GM15510 (cell line): ENCODE results near the gene PPM1M.

Experiments
- POLR2A ChIP-seq: IDR thresholded peaks from 3 replicates; pipeline ENCODE4 v1.6.1; 2011; ENCODE audit warnings: borderline replicate concordance; ENCODE audit not compliant: insufficient read length; ENCODE audit errors: extremely low read depth

PPM1M gene

DNA sequence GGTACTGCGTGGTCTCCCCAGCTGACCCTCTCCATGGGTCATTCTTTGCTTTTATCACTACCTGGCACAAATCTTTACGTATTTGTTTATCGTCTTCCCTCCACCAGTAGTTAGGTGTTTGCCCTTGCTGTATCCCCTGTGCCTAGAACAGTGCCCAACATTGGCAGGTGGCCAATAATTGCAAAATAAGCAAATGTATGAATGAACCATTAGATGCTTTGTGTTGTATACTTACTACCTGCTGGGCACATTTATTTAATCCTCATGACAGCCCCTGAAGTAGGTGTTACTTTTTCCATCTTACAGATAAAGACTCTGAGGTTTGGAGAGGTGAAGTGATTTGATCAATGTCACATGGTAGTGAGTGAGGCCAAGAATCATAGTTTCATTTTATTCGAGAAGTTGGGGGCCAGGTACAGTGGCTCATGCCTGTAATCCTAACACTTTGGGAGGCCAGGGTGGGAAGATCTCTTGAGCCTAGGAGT, 4.6 kb upstream of the PPM1M start:
- TF ChIP-seq POLR2A = no peak

DNA sequence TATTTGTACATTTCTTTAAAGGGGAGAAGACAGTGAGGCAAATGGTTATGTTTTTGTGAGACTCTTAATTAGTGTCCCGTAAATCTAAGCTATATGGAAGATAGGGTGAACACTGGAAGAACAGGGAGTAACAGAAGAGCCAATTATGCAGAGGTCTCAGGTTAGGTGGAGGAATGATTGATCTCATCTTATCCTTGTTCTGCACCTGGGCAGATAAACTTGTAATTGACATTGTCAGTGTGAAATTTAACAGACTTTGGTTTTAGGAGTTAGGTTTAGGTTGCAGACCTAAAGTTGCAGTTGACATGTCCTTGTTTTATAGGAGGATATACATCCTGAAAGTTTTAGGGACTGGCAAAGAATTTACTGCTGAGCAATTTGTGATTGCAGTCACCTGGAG, 3.5 kb upstream of the PPM1M start:
- TF ChIP-seq POLR2A = no peak

DNA sequence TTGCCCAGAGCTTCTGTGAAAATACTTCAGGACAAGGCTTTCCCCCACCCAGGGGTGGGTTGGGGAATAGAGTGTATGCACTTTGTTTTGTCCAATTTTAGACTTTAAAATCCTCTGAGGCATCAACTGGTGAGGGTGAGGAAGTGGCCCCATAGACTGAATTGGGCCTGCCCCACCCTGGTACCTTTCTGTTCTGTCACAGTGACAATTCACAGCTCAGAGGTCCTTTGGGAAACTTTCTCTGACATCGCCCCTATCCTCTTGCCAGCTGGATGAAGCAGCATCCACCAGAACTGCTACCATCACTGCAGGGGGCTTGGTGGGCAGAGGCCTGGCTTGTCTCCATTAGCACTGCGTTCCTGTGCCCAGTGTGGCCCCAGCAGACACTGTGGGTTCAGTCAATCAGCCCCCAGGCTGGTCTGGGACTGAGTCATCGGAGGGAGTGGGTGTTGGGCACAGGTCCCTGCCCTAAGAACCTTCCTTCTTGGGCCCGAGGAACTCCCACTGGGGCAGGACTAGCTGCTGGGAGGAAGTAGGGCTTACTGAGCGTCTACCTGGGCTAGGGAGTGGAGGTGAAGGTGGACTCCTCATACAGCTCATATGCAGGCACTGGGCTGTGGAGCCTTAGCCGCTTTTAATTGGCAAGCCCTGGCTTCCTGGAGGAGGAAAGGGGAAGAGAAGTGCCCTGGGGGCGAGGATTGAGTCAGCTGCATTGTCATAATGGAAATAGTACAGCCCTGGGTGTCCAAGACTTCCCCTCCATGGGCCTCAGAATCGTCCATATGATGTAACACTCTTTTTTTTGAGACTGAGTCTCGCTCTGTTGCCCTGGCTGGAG, 1.5 kb upstream of the PPM1M start:
- TF ChIP-seq POLR2A = peak; percentile 33

DNA sequence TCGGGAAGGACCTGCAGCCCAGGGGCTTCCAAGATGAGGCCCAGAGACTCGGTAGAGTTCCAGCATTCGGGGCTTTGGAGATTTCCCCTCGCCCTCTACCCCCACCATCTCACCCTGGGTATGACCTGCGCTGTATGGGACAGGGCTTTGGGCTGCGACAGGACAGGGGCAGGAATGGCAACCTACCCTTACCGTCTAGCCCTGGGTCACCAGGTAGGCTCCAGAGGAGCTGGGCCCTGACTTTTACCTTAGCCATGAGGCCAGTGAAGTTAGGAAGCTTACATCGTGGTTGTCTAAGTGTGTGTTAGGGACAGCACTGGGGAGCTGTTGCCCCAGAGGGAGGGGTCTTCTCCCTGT, 683 bp downstream of the PPM1M start:
- no peak for TF ChIP-seq POLR2A

DNA sequence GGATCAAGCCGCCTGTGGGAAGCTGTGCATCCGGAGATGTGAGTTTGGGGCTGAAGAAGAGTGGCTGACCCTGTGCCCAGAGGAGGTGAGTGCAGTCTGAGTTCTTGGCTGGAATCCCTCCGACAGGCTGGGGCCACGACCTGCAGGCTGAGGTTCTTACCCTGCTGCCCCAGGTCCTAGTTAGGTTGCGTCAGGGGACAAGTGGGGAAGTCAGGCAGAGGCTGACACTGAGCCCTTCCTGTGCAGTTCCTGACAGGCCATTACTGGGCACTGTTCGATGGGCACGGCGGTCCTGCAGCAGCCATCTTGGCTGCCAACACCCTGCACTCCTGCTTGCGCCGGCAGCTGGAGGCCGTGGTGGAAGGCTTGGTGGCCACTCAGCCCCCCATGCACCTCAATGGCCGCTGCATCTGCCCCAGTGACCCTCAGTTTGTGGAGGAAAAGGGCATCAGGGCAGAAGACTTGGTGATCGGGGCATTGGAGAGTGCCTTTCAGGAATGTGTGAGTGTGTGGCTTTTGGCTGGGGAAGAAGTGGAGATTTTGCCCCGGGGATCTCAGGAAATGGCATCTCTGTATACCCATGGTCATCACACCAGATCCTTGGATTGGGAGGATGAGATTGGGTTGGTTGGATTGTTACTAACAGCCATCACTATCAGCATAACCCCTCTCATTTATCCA, 1.3 kb downstream of the PPM1M start:
- TF ChIP-seq POLR2A = no peak

DNA sequence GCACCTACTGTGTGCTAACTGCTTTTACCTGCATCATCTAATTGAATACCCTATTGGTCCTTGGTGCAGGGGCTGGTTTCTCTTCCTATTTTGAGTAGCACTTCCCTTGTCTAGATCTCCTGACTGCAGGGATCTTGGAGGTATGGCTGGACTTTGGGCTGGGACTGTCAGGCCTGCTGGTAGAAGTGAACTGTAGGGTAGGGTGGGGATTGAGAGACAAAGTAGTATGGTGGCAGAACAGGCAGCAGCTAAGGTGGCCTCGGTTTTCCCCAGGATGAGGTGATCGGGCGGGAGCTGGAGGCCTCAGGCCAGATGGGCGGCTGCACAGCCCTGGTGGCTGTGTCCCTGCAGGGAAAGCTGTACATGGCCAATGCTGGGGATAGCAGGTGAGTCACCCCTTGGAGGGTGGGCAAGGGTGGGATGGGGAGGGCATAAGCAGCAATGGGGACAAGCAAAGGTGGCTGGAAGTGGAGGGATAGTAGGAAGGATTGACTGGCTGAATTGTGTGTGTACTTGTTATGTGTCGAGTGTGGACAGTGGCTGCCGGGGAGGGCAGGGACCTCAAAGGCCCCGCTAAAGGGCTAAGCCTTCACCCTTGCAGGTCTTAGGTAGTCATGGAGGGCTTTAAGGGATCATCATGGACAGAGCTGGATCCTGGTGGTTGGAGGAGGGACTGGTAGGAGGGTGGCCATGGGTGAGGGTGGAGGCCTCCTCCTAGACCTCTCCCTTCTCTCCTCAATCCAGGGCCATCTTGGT, 2.0 kb downstream of the PPM1M start:
- no peak for TF ChIP-seq POLR2A

DNA sequence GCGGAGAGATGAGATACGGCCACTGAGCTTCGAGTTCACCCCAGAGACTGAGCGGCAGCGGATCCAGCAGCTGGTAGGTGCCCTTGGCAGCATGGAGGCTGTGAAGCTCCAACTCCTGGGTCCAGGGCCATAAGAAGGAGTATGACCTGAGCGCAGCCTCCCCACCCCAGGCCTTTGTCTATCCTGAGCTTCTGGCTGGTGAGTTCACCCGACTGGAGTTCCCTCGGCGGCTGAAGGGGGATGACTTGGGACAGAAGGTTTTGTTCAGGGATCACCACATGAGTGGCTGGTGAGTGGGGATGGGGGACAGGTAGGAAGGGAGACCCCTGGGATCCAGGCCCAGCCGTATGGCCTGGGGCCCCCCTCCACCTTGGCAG, 2.6 kb downstream of the PPM1M start:
- TF ChIP-seq POLR2A = no peak

DNA sequence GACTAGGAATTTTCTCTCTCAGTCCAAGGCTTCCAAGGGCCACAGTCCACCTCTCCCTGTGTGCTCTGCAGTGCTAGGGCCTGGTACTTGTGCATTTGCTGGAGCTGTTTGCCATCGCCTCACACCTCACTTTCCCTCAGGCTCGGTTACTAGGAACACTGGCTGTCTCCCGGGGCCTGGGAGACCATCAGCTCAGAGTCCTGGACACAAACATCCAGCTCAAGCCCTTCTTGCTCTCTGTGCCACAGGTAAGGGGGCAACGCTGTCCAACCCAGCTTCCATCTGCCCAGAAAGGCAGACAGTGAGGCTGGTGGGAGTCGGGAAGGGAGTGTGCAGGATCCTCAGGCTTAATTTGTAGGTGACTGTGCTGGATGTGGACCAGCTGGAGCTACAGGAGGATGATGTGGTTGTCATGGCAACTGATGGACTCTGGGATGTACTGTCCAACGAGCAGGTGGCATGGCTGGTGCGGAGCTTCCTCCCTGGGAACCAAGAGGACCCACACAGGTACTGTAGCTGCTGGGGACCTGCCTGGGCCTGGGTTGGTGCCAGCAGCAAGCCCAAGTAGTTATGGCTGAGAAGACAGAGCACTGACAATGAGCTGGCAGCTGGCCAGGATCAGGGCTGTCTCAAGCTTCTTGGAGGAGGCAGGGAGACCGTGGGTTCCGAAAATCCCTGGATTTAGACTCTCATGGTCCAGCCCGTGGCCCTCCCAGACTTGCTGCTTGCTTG, 3.4 kb downstream of the PPM1M start:
- TF ChIP-seq POLR2A = no peak

DNA sequence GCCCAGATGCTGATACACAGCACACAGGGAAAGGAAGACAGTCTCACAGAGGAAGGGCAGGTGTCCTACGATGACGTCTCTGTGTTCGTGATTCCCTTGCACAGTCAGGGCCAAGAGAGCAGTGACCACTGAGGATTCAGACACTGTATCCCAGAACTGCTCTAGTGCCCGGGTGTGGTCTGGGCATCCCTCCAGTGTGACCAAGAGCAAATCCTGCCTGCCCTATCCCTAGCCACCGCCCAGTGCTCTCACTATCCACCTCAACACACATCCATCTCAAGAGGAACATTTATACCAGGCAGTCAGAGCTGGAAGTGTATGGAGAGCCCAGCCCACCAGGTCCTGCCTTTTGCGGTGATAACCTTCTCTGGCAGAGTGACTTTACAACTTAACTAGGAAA, 4.1 kb downstream of the PPM1M start:
- TF ChIP-seq POLR2A = no peak

DNA sequence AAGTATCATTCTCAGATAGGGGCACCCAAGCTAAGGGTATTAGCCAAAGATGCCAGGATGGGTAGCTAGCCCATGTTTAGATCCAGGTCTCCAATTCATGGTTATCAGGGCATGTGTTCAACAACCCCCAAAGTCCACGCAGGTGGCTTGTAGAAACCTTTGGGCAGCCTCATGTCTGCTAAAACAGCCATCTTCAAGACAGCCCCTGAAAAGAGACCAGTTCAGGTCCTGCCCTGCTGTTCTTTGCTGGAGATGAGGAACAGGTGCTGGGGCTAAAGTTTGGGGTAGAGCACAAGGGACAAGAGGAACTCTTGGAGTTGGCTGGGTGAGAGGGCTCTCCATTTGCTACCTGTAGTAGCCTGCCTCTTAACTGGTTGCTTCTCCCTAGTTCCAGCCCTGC, 4.6 kb downstream of the PPM1M start:
- TF ChIP-seq POLR2A = no peak

DNA sequence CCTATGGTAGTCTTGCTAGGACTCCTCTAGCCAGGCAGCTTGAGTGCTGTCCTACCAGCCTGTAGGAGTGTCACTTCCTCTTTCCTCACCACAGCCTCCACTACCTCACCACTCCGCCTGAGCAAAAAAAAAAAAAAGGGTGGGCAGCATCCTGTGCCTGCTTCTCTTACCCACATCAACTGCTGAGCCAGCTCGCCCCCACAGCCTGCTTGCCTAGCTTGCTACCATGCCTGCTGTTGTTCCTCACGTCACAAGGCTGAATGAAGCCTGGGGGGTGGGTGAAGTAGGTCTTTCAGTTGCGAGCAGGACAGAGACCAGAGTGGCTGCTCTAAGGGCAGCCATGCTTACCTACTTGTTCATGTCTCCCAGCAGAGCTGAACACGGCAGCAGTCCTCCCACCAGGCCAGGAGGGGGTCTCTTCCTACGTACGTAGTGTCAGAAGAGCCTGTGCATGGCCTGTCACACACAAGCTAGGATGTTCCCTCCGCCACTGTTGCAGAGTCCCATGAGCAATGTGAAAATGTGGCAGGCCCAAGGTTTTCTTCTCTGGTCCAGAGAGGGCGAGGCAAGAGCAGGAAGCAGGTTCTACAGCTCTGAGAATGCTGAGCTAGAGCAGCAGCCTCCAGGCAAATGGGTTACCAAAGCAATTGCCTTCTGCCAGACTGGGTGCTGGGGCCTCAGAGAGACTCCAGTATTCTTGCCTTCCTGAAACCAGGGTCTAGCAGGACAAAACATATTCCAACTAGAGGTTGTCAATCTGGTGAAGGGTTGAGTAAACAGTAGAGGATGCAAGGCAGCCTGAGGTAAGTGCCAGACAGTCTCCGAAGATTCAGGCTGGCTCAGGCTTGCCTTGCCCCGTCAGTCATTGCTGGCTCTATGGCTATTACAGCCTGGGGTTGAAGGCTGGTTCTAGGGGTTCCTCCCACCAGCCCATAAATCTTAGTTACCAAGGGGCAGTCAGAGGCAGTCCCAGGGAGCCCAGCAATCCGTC, 8.1 kb downstream of the PPM1M start:
- TF ChIP-seq POLR2A = peak; percentile 24

DNA sequence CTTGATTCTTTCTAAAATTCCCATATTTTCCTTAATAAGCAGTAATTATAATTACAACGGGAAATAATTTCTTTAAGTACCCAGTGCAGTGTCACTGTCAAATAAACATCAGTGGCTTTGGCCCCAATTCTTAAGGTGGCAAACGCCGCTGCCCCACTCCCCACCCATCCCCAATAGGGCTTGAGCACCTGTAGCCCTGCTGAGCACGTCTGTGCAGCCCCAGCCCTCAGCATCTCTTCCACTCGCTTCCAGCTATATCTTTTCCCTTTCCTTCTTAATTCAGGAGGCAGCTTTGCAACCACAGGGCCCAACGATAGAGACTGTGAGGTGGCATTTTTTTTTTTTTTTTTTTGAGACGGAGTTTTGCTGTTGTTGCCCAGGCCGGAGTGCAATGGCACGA, 9.0 kb downstream of the PPM1M start:
- no peak for TF ChIP-seq POLR2A

DNA sequence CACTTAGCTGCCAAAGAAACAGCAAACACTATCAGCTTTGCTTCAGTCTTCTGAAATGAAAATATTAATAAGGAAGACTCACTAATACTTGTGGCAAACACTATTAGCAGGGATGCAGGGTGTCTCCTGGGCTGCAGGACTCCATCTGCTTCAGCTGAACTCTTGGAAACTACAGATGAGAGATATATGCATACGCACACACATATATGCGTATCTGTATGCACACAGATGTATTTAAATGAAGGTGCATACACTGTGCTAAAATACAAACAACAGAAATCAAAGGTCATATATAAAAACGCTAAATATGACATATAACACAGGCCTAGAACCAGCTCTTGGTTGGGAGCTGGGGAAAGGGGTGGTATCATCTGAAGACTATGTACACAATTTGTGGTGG, 10.6 kb downstream of the PPM1M start:
- no peak for TF ChIP-seq POLR2A

DNA sequence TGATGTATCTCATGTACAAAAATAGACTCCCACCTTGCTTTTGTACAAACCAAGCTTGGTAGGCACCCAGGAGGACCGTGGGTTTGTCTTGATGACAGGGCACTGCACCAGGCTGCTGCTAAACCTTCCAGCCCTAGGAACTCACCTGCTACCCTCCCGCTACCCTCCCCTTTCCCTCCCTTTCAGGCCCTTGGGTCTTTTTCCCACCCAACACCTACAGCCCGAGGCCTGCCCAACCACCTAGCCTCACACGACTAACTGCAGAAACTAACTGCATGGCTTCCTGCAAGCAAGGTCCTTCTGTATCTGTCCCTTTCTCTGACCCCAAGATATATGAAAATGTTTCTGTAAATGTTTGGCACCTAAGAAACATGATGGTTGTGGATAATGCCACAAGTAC, 11.1 kb downstream of the PPM1M start:
- TF ChIP-seq POLR2A = no peak
